ENCODE results near the gene CLGN. TPM values are rescaled to one million over a fixed set of nuclear protein-coding genes. Genes with fewer than 3 reads are reported as not detected.

CLGN gene
- total and polyA plus RNA-seq, 10 of the 15 experiments (the other 5 are each of a cell fraction or from before 2014, with no cell fraction given), result 0.11 to 1.0 (median 0.62) TPM

DNA sequence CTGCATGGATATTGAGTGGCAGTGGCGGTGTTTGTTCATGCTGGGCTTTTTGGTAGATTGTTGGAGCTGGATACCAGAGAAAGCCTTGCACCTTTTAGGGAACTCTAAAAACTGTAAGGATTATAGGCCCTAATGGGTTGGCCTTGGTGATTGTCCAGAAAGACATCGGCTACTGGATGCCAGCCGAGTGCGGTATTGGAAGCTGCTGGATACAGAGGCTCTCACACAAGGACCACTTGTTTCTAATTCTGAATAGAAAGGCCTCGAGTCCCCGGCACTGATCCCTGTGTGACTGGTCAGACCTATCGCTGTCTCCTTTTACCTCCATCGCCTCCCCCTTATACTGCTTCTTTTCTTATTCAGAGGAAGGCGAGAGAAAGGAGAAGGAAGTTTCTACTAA, 81.3 kb downstream of the CLGN start:
- RAD21 ChIA-PET (ENCODE audit: unreplicated experiment), result no interaction called here
- Histone ChIP-seq H3K9me3 (replicated peaks; ENCODE audit: control insufficient read depth, insufficient read depth, low read length) (no peaks in the 10 kb centered on the region), H3K79me2 (ENCODE audit: control insufficient read depth, insufficient read depth, low read length) (no peaks in the 10 kb centered on the region), H3K27me3 (replicated peaks in 1 of 2; ENCODE audit: control insufficient read depth in 2 of 2, insufficient read depth in 2 of 2, low read length in 1 of 2) (no peaks in the 10 kb centered on the region), H4K20me1 (ENCODE audit: control insufficient read depth, insufficient read depth) (no peaks in the 10 kb centered on the region), H3K9ac (ENCODE audit: control insufficient read depth, insufficient read depth, low read length) (no peak overlapping the region), H2AFZ (ENCODE audit: control insufficient read depth, low read depth, low read length) (no peak overlapping the region), H3K4me3 (no peak overlapping the region), H3K27ac (ENCODE audit: control insufficient read depth, insufficient read depth) (no peak overlapping the region), H3K36me3 (ENCODE audit: control insufficient read depth in 2 of 2, insufficient read depth in 2 of 2, low read length in 1 of 2) (no peaks in the 10 kb centered on the region), H3K4me2 (ENCODE audit: control insufficient read depth, insufficient read depth) (no peak overlapping the region), H3K4me1 (ENCODE audit: control insufficient read depth, insufficient read depth, low read length) (no peaks in the 10 kb centered on the region)
- intact Hi-C loops (cut with micrococcal nuclease; ENCODE audit: unreplicated experiment) (no loop called here), in situ Hi-C loops (cut with MboI) (no loop called here)
- SMC1A ChIA-PET (ENCODE audit: uncharacterized antibody, unreplicated experiment), result interaction anchor here (1.6 kb wide), 1 partner anchor 14 kb away, joined by 5 read pairs; no protein-coding TSS in a partner anchor
- no peak for DNase-seq (ENCODE audit: low read depth, low spot score)
- CTCF ChIA-PET, result no interaction called here
- no TSS peak for BruUV-seq (replicated peaks)
- TF ChIP-seq, protein P1, sequence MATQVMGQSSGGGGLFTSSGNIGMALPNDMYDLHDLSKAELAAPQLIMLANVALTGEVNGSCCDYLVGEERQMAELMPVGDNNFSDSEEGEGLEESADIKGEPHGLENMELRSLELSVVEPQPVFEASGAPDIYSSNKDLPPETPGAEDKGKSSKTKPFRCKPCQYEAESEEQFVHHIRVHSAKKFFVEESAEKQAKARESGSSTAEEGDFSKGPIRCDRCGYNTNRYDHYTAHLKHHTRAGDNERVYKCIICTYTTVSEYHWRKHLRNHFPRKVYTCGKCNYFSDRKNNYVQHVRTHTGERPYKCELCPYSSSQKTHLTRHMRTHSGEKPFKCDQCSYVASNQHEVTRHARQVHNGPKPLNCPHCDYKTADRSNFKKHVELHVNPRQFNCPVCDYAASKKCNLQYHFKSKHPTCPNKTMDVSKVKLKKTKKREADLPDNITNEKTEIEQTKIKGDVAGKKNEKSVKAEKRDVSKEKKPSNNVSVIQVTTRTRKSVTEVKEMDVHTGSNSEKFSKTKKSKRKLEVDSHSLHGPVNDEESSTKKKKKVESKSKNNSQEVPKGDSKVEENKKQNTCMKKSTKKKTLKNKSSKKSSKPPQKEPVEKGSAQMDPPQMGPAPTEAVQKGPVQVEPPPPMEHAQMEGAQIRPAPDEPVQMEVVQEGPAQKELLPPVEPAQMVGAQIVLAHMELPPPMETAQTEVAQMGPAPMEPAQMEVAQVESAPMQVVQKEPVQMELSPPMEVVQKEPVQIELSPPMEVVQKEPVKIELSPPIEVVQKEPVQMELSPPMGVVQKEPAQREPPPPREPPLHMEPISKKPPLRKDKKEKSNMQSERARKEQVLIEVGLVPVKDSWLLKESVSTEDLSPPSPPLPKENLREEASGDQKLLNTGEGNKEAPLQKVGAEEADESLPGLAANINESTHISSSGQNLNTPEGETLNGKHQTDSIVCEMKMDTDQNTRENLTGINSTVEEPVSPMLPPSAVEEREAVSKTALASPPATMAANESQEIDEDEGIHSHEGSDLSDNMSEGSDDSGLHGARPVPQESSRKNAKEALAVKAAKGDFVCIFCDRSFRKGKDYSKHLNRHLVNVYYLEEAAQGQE (IDR thresholded peaks at IDR 0.05; ENCODE audit: low read depth, low read length), result no peak
- TF ChIP-seq, protein P2, sequence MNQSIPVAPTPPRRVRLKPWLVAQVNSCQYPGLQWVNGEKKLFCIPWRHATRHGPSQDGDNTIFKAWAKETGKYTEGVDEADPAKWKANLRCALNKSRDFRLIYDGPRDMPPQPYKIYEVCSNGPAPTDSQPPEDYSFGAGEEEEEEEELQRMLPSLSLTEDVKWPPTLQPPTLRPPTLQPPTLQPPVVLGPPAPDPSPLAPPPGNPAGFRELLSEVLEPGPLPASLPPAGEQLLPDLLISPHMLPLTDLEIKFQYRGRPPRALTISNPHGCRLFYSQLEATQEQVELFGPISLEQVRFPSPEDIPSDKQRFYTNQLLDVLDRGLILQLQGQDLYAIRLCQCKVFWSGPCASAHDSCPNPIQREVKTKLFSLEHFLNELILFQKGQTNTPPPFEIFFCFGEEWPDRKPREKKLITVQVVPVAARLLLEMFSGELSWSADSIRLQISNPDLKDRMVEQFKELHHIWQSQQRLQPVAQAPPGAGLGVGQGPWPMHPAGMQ (IDR thresholded peaks at IDR 0.05; ENCODE audit: borderline replicate concordance), result no peak
- TF ChIP-seq RAD51 (IDR thresholded peaks at IDR 0.05) (no peak), CHD4 (IDR thresholded peaks at IDR 0.05) (no peak), ZNF207 (IDR thresholded peaks at IDR 0.05; ENCODE audit: borderline replicate concordance) (no peak), HDAC2 (IDR thresholded peaks at IDR 0.05) (no peak), SPI1 (IDR thresholded peaks at IDR 0.05; ENCODE audit: borderline replicate concordance, insufficient read depth, low read depth, low read length) (no peak), ZNF217 (IDR thresholded peaks at IDR 0.05) (no peak), SRF (IDR thresholded peaks at IDR 0.05; ENCODE audit: low read depth in 2 of 2, low read length in 2 of 2) (no peak), JUNB (IDR thresholded peaks at IDR 0.05) (no peak)
- TF ChIP-seq, protein P3, sequence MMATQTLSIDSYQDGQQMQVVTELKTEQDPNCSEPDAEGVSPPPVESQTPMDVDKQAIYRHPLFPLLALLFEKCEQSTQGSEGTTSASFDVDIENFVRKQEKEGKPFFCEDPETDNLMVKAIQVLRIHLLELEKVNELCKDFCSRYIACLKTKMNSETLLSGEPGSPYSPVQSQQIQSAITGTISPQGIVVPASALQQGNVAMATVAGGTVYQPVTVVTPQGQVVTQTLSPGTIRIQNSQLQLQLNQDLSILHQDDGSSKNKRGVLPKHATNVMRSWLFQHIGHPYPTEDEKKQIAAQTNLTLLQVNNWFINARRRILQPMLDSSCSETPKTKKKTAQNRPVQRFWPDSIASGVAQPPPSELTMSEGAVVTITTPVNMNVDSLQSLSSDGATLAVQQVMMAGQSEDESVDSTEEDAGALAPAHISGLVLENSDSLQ (IDR thresholded peaks at IDR 0.05), result no peak
- POLR2A ChIA-PET, result no interaction called here
- no peak for FAIRE-seq
- 68% methylated on average over 9 of the region's 9 CpGs for WGBS (ENCODE audit: insufficient coverage, insufficient replicate concordance, low lambda C conversion rate, missing lambda C conversion rate)
- no peak for ATAC-seq
